ENCODE data around the gene PRSS2.

PRSS2 gene

DNA sequence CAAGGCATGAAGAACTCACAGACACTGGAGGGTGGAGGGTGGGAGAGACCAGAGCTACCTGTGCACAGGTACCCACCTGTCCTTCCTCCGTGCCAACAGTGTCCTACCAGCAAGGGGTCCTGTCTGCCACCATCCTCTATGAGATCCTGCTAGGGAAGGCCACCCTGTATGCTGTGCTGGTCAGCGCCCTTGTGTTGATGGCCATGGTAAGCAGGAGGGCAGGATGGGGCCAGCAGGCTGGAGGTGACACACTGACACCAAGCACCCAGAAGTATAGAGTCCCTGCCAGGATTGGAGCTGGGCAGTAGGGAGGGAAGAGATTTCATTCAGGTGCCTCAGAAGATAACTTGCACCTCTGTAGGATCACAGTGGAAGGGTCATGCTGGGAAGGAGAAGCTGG, 21.8 kb downstream of the PRSS2 start:
- no peak for TF ChIP-seq FOXP2 (optimal IDR thresholded peaks at IDR 0.05; ENCODE audit: borderline replicate concordance, extremely low read depth, extremely low read length, insufficient read depth)
- TF ChIP-seq TAF1 (IDR thresholded peaks at IDR 0.05; ENCODE audit: borderline replicate concordance, insufficient read depth, low read length): no peak
- TF ChIP-seq SIN3A (IDR thresholded peaks at IDR 0.05; ENCODE audit: borderline replicate concordance, insufficient read depth, low read length): no peak
- TF ChIP-seq, protein P1, sequence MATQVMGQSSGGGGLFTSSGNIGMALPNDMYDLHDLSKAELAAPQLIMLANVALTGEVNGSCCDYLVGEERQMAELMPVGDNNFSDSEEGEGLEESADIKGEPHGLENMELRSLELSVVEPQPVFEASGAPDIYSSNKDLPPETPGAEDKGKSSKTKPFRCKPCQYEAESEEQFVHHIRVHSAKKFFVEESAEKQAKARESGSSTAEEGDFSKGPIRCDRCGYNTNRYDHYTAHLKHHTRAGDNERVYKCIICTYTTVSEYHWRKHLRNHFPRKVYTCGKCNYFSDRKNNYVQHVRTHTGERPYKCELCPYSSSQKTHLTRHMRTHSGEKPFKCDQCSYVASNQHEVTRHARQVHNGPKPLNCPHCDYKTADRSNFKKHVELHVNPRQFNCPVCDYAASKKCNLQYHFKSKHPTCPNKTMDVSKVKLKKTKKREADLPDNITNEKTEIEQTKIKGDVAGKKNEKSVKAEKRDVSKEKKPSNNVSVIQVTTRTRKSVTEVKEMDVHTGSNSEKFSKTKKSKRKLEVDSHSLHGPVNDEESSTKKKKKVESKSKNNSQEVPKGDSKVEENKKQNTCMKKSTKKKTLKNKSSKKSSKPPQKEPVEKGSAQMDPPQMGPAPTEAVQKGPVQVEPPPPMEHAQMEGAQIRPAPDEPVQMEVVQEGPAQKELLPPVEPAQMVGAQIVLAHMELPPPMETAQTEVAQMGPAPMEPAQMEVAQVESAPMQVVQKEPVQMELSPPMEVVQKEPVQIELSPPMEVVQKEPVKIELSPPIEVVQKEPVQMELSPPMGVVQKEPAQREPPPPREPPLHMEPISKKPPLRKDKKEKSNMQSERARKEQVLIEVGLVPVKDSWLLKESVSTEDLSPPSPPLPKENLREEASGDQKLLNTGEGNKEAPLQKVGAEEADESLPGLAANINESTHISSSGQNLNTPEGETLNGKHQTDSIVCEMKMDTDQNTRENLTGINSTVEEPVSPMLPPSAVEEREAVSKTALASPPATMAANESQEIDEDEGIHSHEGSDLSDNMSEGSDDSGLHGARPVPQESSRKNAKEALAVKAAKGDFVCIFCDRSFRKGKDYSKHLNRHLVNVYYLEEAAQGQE (IDR thresholded peaks at IDR 0.05; ENCODE audit: insufficient read depth in 1 of 2, low read depth in 2 of 2, low read length in 2 of 2): no peak
- TF ChIP-seq POLR2AphosphoS5 (IDR thresholded peaks at IDR 0.05; ENCODE audit: low read depth, low read length): no peak

DNA sequence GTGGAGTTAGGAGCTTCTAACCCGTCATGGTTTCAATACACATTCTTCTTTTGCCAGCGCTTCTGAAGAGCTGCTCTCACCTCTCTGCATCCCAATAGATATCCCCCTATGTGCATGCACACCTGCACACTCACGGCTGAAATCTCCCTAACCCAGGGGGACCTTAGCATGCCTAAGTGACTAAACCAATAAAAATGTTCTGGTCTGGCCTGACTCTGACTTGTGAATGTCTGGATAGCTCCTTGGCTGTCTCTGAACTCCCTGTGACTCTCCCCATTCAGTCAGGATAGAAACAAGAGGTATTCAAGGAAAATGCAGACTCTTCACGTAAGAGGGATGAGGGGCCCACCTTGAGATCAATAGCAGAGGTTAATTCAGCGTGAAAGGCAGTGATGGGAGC, 22.4 kb downstream of the PRSS2 start:
- TF ChIP-seq, protein P1 (IDR thresholded peaks at IDR 0.05; ENCODE audit: insufficient read depth in 1 of 2, low read depth in 2 of 2, low read length in 2 of 2): no peak
- no peak for TF ChIP-seq POLR2AphosphoS5 (IDR thresholded peaks at IDR 0.05; ENCODE audit: low read depth, low read length)
- no peak for TF ChIP-seq SIN3A (IDR thresholded peaks at IDR 0.05; ENCODE audit: borderline replicate concordance, insufficient read depth, low read length)
- TF ChIP-seq TAF1 (IDR thresholded peaks at IDR 0.05; ENCODE audit: borderline replicate concordance, insufficient read depth, low read length): no peak
- TF ChIP-seq FOXP2 (optimal IDR thresholded peaks at IDR 0.05; ENCODE audit: borderline replicate concordance, extremely low read depth, extremely low read length, insufficient read depth): no peak

DNA sequence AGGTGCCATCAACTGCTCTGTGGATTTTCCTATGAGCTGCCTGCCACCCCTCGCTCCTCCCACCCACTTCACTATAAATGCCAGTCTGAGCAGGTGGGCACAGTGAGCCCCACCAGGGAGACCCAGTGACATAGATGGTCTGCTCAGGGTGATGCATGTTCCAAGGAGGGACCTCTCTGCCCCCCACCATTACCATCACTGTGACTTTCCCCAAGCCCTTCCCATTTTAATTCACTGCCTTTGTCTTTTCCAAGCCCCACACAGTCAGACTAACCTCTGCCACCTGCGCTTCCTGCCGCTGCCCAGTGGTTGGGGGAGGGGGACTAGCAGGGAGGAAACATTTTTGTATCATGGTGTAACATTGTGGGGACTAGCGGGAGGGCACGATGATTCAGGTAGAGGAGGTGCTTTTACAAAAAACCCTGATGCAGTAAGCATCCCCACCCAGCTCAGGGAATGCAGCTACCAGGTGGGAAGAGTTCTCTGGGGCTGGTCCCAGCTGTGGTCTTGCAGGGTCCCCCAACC, 24.6 kb downstream of the PRSS2 start:
- TF ChIP-seq TAF1 (IDR thresholded peaks at IDR 0.05; ENCODE audit: borderline replicate concordance, insufficient read depth, low read length) (no peak), FOXP2 (optimal IDR thresholded peaks at IDR 0.05; ENCODE audit: borderline replicate concordance, extremely low read depth, extremely low read length, insufficient read depth) (no peak), POLR2AphosphoS5 (IDR thresholded peaks at IDR 0.05; ENCODE audit: low read depth, low read length) (no peak), SIN3A (IDR thresholded peaks at IDR 0.05; ENCODE audit: borderline replicate concordance, insufficient read depth, low read length) (no peak)
- TF ChIP-seq, protein P1 (IDR thresholded peaks at IDR 0.05; ENCODE audit: insufficient read depth in 1 of 2, low read depth in 2 of 2, low read length in 2 of 2): no peak

DNA sequence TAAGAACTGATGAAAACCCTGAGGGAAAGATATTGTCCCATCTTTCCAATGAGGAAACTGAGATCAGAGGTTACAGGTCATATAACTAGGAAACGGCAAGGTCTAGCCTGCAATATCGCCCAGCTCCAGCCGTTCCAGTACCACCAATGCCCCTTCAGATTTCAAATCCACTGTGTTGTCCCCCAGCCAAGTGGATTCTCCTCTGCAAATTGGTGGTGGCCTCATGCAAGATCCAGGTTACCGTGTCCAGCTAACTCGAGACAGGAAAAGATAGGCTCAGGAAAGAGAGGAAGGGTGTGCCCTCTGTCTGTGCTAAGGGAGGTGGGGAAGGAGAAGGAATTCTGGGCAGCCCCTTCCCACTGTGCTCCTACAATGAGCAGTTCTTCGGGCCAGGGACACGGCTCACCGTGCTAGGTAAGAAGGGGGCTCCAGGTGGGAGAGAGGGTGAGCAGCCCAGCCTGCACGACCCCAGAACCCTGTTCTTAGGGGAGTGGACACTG, 25.3 kb downstream of the PRSS2 start:
- TF ChIP-seq, protein P1 (IDR thresholded peaks at IDR 0.05; ENCODE audit: insufficient read depth in 1 of 2, low read depth in 2 of 2, low read length in 2 of 2): no peak
- TF ChIP-seq POLR2AphosphoS5 (IDR thresholded peaks at IDR 0.05; ENCODE audit: low read depth, low read length): no peak
- TF ChIP-seq SIN3A (IDR thresholded peaks at IDR 0.05; ENCODE audit: borderline replicate concordance, insufficient read depth, low read length): no peak
- TF ChIP-seq TAF1 (IDR thresholded peaks at IDR 0.05; ENCODE audit: borderline replicate concordance, insufficient read depth, low read length): no peak
- TF ChIP-seq FOXP2 (optimal IDR thresholded peaks at IDR 0.05; ENCODE audit: borderline replicate concordance, extremely low read depth, extremely low read length, insufficient read depth): no peak
